Activated T-cell treated with anti-CD3 and anti-CD28 coated beads for 48 hours (primary cell): ENCODE measurements around the gene PTPRCAP.
A peak's percentile ranks its signal among the peaks of the same experiment; 100 is the strongest.
"Not testable (repeated sequence)": the region's sequence is repeated elsewhere in the genome, so short reads cannot be mapped to it uniquely, and the experiment has no call there.

ENCODE experiments used
- DNase-seq: peaks from one replicate; pipeline ENCODE4 v3.0.0-alpha.2; 2020; ENCODE audit warnings: low read depth

PTPRCAP gene

DNA sequence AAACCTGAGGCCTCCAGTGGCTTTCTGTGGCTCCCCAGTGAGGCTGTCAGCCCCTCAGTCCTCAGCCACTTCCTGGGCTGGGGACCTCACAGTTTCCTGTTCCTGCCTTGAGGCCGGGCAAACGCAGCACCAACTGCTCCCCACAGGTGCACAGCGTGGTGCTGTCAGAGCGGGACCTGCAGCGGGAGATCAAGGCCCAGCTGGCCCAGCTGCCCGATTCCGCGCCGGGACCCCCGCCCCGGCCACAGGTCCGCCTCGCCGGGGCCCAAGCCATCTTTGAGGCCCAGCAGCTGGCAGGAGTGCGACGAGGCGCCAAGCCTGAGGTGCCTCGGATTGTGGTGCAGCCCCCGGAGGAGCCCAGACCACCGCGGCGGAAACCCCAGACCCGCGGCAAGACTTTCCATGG lies 28.2 kb downstream of the PTPRCAP start:
- DNase-seq = no peak

DNA sequence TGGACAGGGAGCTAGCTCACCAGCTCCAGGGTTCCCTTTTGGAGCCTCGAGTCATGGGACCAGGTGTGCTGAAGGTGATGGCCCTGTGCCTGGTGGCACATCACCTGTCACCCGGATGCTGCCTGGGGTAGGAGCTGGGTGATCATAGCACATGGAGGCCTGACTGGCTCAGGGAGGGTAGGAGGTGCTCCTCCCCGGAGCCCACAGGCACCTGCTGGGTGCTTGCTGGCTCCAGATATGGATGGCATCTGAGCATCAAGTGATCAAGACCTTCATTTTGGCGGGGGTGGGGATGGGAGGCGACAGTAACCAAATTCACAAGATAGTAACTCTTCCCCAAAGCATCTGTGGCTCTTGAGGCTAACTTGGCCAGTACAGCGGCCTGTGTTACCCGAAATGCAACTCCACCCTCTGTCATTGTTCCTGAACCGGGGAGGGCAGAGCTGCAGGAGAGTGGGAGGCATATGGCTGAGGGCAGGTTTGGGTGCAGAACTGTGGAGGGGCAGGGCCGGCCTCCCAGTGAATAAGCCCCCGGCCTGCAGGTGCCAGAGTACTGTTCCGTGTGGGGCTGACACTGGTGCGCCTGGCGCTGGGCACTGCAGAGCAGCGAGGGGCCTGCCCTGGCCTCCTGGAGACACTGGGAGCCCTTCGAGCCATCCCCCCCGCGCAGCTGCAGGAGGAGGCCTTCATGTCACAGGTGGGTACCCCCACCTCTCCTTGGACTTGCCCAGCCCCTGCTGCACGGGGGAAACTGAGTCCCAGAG lies 28.9 kb downstream of the PTPRCAP start:
- DNase-seq = no peak

DNA sequence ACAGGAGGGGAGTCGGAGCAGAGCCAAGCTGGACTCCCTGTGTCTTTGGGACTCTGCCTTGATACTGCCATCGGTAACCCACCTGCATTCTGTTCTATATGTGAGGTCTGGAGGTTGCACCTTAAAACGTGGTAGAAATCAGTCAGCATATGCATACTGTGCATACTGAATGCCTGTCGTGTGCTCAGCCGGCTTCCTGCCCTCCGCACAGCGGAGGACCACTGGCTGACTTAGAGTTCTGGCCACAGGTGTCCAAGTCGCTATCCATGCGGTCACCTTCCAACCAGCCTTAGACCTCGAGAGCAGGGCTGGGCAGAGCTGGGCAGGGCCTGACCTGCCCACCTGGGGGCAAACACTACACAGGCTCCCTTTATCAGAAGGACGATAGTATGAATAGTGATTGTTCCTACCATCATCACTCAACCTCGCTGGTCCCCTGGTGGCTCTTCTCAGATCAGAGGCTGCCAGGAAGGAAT lies 29.8 kb downstream of the PTPRCAP start:
- DNase-seq = no peak

DNA sequence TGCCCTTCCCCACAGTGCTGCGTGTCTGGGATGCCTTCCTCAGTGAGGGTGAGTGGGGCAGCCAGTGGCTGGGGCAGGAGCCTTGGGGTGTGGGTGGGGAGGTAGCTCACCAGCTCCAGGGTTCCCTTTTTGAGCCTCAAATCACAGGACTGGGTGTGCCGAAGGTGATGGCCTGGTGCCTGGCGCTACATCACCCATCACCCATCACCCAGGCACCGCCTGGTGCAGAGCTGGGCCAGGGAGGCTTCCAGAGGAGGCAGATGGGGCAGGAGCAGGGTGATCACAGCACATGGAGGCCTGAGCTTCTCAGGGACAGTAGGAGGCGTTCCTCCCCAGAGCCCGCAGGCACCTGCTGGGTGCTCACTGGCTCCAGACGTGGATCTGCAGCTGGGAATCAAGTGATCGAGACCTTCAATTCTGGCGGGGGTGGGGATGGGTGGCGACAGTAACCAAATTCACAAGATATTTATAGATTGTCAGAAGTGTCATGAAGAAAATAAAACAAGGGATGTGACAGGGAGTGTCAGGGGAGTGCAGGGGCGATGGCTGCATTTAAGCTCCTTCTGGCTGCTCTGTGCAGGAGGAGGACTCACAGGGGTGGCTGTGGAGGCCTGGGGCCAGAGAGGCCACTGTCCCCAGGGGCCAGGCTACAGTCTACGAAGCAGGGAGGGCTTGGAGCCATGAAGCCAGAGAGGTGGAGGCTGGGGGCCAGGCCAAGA lies 30.4 kb downstream of the PTPRCAP start:
- no peak for DNase-seq

DNA sequence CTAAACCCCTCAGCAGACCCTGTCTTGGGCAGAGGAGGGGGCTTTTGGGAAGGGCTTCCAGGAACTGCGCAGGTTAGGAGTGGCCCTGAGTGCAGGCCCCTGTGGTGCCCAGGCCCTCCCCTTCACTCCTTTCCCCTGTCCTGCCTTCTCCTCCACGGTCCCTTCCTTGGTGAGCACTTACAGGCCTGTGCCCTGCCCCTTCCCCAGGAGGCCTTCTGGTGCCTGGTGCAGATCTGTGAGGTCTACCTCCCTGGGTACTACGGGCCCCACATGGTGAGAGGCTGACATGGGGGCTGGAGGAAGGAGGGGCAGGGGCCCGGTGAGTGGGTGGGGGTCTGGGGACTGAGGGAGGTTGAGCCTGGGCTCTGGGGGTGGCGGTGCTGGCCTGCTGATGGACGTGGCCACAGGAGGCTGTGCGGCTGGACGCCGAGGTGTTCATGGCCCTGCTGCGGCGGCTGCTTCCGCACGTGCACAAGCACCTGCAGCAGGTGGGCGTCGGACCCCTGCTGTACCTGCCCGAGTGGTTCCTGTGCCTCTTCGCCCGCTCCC lies 31.0 kb downstream of the PTPRCAP start:
- DNase-seq = no peak

DNA sequence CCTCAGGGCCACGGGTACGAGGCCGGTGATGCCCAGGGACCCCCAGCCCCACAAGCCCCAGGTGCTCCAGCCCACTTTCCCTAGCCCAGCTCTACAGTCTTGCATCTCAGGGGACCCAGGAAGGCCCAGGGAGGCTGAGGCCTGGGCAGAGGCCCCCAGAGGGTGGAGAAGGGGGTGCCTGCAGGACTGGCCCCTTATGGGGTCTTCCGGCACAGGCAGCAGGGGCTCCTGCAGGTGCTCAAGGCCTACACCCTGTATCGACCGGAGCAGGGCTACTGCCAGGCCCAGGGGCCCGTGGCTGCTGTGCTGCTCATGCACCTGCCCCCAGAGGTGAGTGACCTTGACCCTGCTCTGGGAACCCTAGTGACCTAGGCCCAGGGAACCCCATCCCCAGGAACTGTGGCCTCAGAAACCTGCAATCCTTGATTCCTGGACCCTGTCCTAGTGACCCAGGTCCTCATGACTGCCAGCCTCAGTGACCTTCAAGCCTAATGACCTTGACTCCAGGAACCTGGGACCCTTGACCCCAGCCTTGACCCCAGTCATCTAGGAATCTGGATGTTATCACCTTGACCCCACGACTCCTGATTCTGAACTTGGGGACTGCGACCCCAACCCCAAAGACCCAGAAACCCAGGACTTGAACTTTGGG lies 31.7 kb downstream of the PTPRCAP start:
- no peak for DNase-seq

DNA sequence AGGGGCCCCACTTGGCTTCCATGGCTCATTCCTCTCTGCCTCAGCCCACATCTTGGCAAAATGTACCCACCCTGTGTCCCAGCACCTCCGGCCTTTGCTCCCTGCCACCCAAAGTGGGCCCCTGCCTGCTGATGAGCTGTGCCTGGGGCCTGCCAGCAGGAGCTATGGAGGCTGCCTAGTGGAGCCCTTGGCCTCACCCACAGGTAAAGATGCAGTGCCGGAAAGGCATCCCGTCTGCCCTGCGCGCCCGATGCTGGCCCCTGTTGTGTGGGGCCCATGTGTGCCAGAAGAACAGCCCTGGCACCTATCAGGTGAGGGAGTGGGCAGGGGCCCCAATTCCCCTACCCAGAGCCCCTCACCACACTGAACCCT lies 32.3 kb downstream of the PTPRCAP start:
- no peak for DNase-seq

DNA sequence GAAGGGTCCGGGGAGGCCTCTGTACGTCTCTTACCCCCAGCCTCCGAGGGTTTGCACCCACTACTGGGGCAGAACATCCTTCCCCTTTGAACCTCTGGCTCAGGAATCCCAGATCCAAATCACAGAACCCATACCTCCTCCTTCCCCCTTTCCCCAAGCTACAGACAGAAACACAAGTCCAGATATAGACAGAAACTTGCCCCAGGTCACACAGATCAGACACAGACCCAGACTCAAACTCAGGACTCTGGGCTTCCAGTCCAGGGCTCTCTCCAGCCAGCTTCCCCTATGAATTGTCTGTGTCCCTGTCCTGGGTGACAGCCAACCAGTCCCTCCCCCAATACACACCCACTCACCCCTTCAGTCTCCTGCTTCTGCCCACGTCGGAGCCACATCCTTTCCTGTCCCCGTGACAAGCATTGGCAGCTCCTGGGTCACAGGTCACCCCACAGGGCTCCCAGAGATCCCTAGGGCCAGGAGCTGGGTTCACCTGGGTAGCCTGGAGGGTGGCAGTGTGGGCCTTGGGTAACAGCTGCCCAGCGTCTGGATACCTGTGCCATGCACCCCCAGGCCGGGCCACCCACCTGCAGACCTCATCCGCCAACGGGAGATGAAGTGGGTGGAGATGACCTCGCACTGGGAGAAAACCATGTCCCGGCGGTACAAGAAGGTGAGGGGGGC lies 32.8 kb downstream of the PTPRCAP start:
- no peak for DNase-seq

DNA sequence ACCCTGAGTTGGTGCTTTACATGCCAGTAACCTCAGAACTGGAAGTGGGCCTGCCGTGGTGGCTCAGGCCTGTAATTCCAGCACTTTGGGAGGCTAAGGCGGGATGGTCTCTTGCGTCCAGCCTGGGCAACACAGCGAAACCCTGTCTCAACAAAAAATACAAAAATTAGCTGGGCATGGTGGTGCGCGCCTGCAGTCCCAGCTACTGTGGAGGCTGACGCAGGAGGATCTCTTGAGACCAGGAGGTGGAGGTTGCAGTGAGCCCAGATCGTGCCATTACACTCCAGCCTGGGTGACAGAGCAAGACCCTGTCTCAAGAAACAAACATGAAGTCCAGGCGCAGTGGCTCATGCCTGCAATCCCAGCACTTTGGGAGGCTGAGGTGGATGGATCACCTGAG lies 34.4 kb downstream of the PTPRCAP start:
- DNase-seq = not testable (repeated sequence)

DNA sequence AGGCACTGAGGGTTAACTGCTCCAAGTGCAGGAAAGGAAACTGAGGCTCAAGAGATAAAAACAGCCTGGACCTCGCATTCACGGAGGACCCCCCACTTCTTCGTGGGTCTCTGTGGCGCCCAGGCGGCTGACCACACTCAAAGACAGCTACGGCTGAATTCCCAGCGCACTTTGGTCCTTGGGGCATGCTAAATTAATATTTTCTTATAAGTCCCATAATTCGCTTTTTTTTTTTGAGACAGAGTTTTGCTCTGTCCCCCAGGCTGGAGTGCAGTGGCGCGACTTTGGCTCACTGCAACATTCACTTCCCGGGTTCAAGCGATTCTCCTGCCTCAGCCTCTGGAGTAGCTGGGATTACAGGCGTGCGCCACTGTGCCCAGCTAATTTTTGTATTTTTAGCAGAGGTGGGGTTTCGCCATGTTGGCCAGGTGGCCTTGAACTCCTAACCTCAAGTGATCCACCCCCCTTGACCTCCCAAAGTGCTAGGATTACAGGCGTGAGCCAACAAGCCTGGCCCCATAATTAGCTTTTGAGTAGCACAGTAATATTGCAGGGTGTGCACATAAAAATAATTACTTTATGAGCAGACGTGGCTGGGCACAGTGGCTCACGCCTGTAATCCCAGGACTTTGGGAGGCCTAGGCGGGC lies 35.2 kb downstream of the PTPRCAP start:
- DNase-seq = not testable (repeated sequence)

DNA sequence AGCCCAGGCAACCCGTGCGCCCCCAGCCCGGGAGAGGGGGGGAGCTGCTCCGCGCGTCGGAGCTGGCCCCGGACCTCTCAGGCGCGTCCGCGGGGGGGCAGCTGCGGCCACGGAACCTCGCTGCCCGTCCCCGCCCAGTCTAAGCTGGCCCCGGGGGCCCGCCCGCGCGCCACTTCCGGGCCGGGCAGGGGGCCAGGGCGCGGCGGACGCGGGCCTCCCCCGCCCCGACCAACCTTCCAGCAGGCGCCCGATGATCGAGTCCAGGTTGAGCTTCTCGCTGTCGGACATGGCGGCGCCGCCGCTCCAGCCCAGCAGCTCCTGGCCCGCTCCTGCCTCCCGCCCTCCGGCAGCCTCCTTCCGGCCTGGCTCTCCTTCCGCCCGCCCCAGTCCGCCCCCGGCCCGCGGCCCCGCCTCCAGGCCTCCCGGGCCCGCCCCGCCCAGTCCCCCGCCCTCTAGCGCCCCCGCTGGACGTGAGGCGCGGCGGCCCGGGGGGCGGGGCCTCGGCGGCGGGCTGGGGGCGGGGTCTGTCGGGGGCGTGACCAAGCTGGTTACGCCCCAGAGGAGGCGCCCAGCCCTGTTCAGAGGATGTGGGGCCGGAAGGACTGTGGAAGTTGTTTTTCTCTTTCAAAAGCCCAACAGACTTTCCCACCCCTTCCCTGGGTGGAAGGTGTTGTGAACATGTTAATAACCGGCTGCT lies 35.8 kb downstream of the PTPRCAP start, which contains the start of gene PPP1CA:
TSS of gene PPP1CA (minus strand) at position 364 of the 697 bp plus-strand sequence. CDS start at position 288, 76 bp downstream.
- peak; percentile 93 for DNase-seq

DNA sequence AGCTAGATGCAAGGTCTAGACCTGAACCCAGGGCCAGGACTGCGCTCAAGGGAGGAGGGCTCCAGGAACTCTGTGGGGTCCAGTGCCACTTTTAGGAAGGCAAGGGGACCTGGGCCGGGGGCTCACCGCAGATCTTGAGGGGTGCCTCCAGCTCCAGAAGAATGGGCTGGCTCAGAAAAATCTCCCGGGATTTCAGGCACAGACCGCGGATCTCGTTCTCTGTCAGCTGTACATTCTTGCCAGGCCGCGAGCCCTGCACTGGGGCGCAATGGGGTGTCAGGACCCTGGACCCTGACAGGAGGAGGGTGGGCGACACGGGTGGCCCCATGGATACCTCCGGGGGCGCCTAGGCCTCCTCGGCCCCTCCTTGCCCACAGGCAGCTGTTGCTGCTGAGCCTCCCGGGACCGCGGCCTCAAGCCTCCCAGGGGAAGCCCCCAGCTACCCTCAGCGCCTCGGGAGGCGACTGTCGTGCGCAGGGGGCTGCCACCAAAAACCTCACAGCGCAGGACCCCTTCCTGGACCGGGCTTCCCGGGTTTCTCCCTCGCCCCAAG lies 36.5 kb downstream of the PTPRCAP start:
- DNase-seq = no peak

DNA sequence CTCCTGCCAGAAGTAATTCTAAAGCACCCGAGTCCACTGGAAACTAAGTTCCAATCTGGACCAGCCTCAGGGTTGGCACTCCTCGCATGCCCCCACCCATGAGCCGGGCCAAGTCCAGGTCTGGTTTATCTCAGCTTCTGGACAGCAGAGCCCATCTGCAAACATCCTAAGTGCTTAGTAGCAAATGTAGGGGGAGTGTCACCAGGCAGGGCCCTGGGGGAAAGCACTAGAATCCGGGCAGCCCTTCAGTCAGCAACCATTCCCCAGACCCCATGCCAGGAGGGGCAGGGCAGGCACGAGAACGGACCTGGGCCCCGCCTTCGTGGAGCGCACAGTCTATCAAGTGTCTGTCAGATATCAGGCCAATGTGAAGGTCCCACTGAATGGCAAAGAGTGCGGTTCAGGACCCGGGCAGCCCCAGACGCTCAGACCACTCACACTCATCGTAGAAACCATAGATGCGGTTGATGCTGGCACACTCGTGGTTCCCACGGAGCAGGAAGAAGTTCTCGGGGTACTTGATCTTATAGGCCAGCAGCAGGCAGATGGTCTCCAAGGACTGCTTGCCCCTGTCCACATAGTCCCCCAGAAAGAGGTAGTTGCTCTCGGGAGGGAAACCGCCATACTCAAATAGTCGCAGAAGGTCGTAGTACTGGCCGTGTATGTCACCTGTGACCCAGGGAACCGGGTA lies 37.1 kb downstream of the PTPRCAP start:
- no peak for DNase-seq

DNA sequence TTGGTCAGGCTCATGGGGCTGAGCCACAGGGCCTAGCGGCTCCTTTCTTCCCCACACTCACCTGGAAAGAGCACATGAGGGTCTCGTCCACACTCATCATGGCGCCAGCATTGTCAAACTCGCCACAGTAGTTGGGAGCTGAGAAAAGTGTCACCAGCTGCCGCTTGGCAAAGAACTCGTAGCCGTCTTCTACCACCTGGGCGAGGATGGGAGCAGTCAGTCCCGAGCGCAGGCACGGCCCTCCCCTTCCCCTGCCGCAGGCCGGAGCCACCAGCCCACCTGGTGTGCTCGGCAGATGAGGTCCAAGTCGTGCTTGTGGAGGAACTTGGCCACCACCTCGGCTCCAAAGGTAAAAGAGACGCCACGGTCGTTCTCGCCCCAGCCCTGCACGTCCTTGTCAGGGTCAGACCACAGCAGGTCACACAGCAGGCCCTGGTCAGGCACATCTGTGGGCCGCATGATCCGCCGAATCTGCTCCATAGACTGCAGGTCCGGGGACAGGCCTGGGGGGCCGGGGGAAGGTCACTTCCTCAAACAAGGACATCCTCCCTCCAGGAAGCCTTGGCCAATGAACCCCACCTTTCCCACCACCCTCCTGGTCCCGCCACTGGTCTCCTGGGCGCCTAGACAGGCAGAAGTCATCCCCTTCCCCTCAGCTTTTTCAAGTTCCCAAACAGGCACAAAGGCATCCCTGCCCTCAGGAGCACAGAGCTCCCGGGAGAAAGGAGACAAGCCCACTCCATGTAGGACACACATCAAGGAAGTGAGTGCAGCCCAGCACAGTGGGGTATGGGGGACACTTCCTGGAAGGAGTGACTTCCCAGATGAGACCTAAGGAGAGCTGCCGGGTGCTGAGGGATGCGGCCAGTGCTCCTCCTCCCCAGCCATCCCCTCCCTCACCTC lies 38.6 kb downstream of the PTPRCAP start:
- DNase-seq = no peak

DNA sequence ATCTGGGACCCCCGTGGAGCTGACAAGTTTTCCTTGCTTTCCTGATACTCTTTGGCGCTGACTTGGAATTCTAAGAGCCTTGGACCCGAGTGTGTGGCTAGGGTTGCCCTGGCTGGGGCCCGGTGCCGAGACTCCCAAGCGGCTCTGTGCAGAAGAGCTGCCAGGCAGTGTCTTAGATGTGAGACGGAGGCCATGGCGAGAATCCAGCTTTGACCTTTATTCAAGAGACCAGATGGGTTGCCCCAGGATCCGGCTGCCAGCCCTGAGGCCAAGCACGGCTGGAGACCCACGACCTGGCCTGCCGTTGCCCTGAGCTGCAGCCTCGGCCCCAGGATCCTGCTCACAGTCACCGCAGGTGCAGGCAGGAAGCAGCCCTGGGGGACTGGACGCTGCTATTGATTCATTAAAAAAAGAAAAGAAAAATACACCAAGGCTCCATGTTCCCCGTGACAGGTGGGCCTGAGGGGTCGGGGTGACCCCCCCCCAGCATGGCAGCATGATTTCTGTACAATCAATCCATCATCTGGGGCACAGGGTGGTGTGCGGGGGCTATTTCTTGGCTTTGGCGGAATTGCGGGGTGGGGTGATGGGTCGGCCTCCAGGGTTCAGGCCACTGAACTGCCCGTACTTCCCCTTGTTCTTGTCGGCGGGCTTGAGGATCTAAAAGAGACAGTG lies 39.4 kb downstream of the PTPRCAP start:
- no peak for DNase-seq

DNA sequence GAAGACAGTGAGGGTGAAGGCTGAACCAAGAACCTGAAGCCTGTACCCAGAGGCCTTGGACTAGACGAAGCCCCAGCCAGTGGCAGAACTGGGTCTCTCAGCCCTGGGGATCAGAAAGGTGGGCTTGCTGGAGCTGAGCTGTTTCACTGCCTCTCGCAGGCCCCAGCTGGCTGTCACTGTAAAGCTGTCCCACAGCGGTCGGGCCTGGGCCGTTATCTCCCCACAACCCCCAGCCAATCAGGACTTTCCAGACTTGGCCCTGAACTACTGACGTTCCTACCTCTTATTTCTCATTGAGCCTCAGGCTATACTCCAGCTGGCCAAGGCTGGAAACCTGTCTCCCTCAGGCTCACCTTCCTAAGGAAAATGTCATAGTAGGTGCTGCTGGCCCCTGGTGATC lies 39.9 kb downstream of the PTPRCAP start:
- no peak for DNase-seq

DNA sequence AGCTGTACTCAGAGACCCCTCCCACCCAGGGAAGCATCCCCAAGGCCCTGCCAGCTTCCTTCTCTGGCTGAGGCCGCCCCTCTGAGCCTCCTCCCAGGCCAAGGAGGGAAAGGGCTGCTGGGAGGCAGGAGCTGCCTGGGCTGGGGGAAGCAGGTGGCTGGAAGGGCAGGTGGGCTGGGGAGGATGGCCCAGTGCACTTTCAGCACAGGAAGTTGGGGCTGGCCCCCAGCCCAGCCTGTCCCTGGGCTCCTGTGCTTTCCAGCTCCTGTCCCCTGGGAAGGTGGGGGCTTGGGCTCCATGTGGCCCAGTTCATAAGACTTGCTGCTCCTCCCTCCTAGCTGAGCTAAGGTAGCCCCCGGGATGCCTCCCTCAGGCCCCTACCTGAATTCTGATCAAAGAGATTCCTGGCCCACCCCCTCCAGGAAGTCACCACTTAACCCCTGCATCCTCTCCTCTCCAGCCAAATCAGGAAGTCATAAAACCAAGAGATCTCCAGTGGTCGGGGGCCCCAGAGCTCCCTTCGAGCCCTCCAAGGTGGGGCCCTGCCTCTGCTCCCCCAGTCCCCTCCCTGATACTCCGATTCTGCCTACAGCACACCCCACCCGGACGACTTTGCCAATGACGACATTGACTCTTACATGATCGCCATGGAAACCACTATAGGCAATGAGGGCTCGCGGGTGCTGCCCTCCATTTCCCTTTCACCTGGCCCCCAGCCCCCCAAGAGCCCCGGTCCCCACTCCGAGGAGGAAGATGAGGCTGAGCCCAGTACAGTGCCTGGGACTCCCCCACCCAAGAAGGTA lies 40.7 kb downstream of the PTPRCAP start:
- DNase-seq = no peak

DNA sequence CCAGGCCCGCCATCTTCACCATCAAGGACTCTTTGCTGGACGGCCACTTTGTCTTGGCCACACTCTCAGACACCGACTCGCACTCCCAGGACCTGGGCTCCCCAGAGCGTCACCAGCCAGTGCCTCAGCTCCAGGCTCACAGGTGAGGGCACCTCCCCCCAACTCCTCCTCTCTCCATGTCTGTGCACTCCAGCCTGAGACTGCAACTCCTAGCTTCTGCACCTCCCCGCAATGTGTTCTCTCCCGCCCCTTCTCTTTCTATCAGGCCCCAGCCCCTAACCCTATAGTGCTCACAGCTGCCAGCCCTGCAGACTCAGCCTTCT lies 41.3 kb downstream of the PTPRCAP start:
- no peak for DNase-seq
